Neural cell (in vitro differentiated cells): ENCODE results near the gene POLE.

ENCODE experiments used
- EP300 ChIP-seq: fragments of 450-650 bp; conservative IDR thresholded peaks from 2 replicates; pipeline ENCODE4 v1.6.1; 2014; ENCODE audit warnings: antibody characterized with exemption, mild to moderate bottlenecking, moderate library complexity; ENCODE audit not compliant: poor library complexity, severe bottlenecking
- EZH2 ChIP-seq: fragments of 200-600, 300-800 bp; shearing (Covaris generic), sonication (generic); IDR thresholded peaks from 2 replicates; pipeline ENCODE4 v1.6.1; 2014; ENCODE audit warnings: antibody characterized with exemption, low read length, borderline replicate concordance, mild to moderate bottlenecking; ENCODE audit not compliant: insufficient read depth, poor library complexity, severe bottlenecking
- POLR2AphosphoS5 ChIP-seq: IDR thresholded peaks from 2 replicates; pipeline ENCODE4 v1.6.1; 2012
- RAD21 ChIP-seq: fragments of 450-650 bp; conservative IDR thresholded peaks from 2 replicates; pipeline ENCODE4 v1.6.1; 2014; ENCODE audit warnings: antibody characterized with exemption, mild to moderate bottlenecking, moderate library complexity
- TAF1 ChIP-seq: IDR thresholded peaks from 2 replicates; pipeline ENCODE4 v1.6.1; 2012; ENCODE audit warnings: low read depth
- TF ChIP-seq, protein P1 (sequence below): fragments of 450-650 bp; IDR thresholded peaks from 2 replicates; pipeline ENCODE4 v1.5.1; 2014; ENCODE audit warnings: antibody characterized with exemption, mild to moderate bottlenecking, moderate library complexity; ENCODE audit not compliant: poor library complexity, severe bottlenecking

DNA sequence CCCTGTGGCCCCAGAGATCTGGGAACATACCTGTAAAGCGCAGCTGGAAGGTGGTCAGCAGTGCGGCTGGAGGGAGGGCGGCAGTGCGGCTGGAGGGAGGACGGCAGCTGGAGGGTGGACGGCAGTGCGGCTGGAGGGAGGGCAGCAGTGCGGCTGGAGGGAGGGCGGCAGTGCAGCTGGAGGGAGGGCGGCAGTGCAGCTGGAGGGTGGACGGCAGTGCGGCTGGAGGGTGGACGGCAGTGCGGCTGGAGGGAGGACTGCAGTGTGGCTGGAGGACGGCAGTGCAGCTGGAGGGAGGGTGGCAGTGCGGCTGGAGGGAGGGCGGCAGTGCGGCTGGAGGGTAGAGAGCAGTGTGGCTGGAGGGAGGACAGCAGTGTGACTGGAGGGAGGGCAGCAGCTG, 100.2 kb downstream of the POLE start:
- TF ChIP-seq POLR2AphosphoS5 (no peak), EP300 (no peak), RAD21 (no peak), EZH2 (no peak), TAF1 (no peak)
- TF ChIP-seq, protein P1, sequence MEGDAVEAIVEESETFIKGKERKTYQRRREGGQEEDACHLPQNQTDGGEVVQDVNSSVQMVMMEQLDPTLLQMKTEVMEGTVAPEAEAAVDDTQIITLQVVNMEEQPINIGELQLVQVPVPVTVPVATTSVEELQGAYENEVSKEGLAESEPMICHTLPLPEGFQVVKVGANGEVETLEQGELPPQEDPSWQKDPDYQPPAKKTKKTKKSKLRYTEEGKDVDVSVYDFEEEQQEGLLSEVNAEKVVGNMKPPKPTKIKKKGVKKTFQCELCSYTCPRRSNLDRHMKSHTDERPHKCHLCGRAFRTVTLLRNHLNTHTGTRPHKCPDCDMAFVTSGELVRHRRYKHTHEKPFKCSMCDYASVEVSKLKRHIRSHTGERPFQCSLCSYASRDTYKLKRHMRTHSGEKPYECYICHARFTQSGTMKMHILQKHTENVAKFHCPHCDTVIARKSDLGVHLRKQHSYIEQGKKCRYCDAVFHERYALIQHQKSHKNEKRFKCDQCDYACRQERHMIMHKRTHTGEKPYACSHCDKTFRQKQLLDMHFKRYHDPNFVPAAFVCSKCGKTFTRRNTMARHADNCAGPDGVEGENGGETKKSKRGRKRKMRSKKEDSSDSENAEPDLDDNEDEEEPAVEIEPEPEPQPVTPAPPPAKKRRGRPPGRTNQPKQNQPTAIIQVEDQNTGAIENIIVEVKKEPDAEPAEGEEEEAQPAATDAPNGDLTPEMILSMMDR: no peak
